ENCODE data around the gene PCLO. TPM values are rescaled to one million over a fixed set of nuclear protein-coding genes. Genes with fewer than 3 reads are reported as not detected.
"Not testable (repeated sequence)": the region's sequence is repeated elsewhere in the genome, so short reads cannot be mapped to it uniquely, and the experiment has no call there.

PCLO gene
- total RNA-seq, 2 donors from 2014 or later, result 10.9 to 20.8 TPM

GRCh38 chr7:83038787-83039186, 123.9 kb downstream of the PCLO start:
- ATAC-seq (no peak), DNase-seq (no peak)
- Histone ChIP-seq H3K4me3 (no peak overlapping the region), H3K27ac (no peak overlapping the region), H3K9me3 (no peaks in the 10 kb centered on the region), H3K27me3 (no peaks in the 10 kb centered on the region), H3K36me3 (replicated peaks in 1 of 2; ENCODE audit: insufficient read depth in 1 of 2, low read depth in 2 of 2) (no peaks in the 10 kb centered on the region), H3K4me1 (peaks cover 19% of the 10 kb centered on the region)
- WGBS, 2 donors, result 79 to 84% methylated on average over 1 of the region's 1 CpG
- intact Hi-C loops (cut with DNase I), result no loop called here
- TF ChIP-seq POLR2A (IDR thresholded peaks at IDR 0.05) (no peak), CTCF (IDR thresholded peaks at IDR 0.05) (no peak)

GRCh38 chr7:83036721-83037380, 125.8 kb downstream of the PCLO start:
- peaks cover 19% of the 10 kb centered on the region for H3K4me1 ChIP-seq
- TF ChIP-seq CTCF (IDR thresholded peaks at IDR 0.05) (no peak), POLR2A (IDR thresholded peaks at IDR 0.05) (no peak)
- WGBS, 2 donors, result 49 to 65% methylated on average over 3 of the region's 3 CpGs
- H3K4me3 ChIP-seq, result no peak overlapping the region
- no peak for DNase-seq
- H3K27ac ChIP-seq, result peak overlapping the region in 1 of 4 donors; percentile 21
- no peaks in the 10 kb centered on the region for H3K27me3 ChIP-seq
- H3K36me3 ChIP-seq (replicated peaks in 1 of 2; ENCODE audit: insufficient read depth in 1 of 2, low read depth in 2 of 2), result no peaks in the 10 kb centered on the region
- no peaks in the 10 kb centered on the region for H3K9me3 ChIP-seq
- peak; percentile 89 for ATAC-seq
- intact Hi-C loops (cut with DNase I), result no loop called here

- H3K36me3 ChIP-seq (replicated peaks in 1 of 2; ENCODE audit: insufficient read depth in 1 of 2, low read depth in 2 of 2), result no peaks in the 10 kb centered on the region
- H3K27me3 ChIP-seq, result no peaks in the 10 kb centered on the region
- no peak overlapping the region for H3K4me3 ChIP-seq
- H3K9me3 ChIP-seq, result no peaks in the 10 kb centered on the region
- DNase-seq, result no peak
- TF ChIP-seq POLR2A (IDR thresholded peaks at IDR 0.05) (no peak), CTCF (IDR thresholded peaks at IDR 0.05) (no peak)
- intact Hi-C loops (cut with DNase I), result no loop called here
- H3K27ac ChIP-seq, result peak overlapping the region in 1 of 4 donors; percentile 21
- WGBS, 2 donors, result 38% methylated on average over 2 of the region's 2 CpGs
- peaks cover 19% of the 10 kb centered on the region for H3K4me1 ChIP-seq
- ATAC-seq, result no peak
These were observed 126.6 kb downstream of the PCLO start for GRCh38 chr7:83036130-83036529.

GRCh38 chr7:83032195-83032594, 130.5 kb downstream of the PCLO start:
- intact Hi-C loops (cut with DNase I), result no loop called here
- no peaks in the 10 kb centered on the region for H3K27me3 ChIP-seq
- H3K4me1 ChIP-seq, result peaks cover 19% of the 10 kb centered on the region
- TF ChIP-seq POLR2A (IDR thresholded peaks at IDR 0.05) (no peak), CTCF (IDR thresholded peaks at IDR 0.05) (no peak)
- no peaks in the 10 kb centered on the region for H3K9me3 ChIP-seq
- H3K27ac ChIP-seq, result no peak overlapping the region
- DNase-seq (no peak), ATAC-seq (no peak)
- no peaks in the 10 kb centered on the region for H3K36me3 ChIP-seq (replicated peaks in 1 of 2; ENCODE audit: insufficient read depth in 1 of 2, low read depth in 2 of 2)
- no peak overlapping the region for H3K4me3 ChIP-seq

- intact Hi-C loops (cut with DNase I); H3K27ac ChIP-seq; ATAC-seq; H3K9me3 ChIP-seq; DNase-seq; H3K36me3 ChIP-seq (replicated peaks in 1 of 2; ENCODE audit: insufficient read depth in 1 of 2, low read depth in 2 of 2); H3K27me3 ChIP-seq; H3K4me3 ChIP-seq; H3K4me1 ChIP-seq: not testable (repeated sequence)
- WGBS, 2 donors, result 92 to 94% methylated on average over 27 to 31 of the region's 31 CpGs
These were observed 138.6 kb downstream of the PCLO start for GRCh38 chr7:83023817-83024665.

Data from body of pancreas (tissue), 4 donors.